Activated CD4-positive, alpha-beta memory T cell treated with anti-CD3 and anti-CD28 coated beads, Interleukin-2, amount 10 ng/mL, durations not matched to agents 7 days and 5 days (primary cell): Measurements from ENCODE around the gene PCSK4. TPM values are rescaled to one million over a fixed set of nuclear protein-coding genes. Genes with fewer than 3 reads are reported as not detected.
"Not testable (repeated sequence)": the region's sequence is repeated elsewhere in the genome, so short reads cannot be mapped to it uniquely, and the experiment has no call there.

ENCODE experiments used
- CTCF ChIA-PET: fragments of 350-600 bp; sonication (Branson Sonifier 250); formaldehyde crosslinking; loops from one replicate; lab custom pipeline; 2021; ENCODE audit warnings: antibody characterized with exemption, inconsistent platforms; lab: Charles Lee
- POLR2A ChIA-PET: fragments of 350-600 bp; sonication (Branson Sonifier 250); formaldehyde crosslinking; loops from one replicate; lab custom pipeline; 2021; ENCODE audit warnings: antibody characterized with exemption; lab: Charles Lee
- DNase-seq: peaks from one replicate; pipeline ENCODE4 v3.0.0-alpha.2; 2020
- H3K27ac Mint-ChIP-seq: one replicate; pipeline ENCODE4 v1.8.0; 2021; ENCODE audit warnings: mild to moderate bottlenecking, mixed read lengths
- H3K27me3 Mint-ChIP-seq: one replicate; pipeline ENCODE4 v1.8.0; 2021; ENCODE audit warnings: mixed read lengths
- H3K36me3 Mint-ChIP-seq: one replicate; pipeline ENCODE4 v1.8.0; 2021; ENCODE audit warnings: low read depth, mixed read lengths
- H3K4me1 Mint-ChIP-seq: one replicate; pipeline ENCODE4 v1.8.0; 2021; ENCODE audit warnings: mixed read lengths
- H3K4me3 Mint-ChIP-seq: one replicate; pipeline ENCODE4 v1.8.0; 2021; ENCODE audit warnings: mild to moderate bottlenecking, mixed read lengths
- H3K9me3 Mint-ChIP-seq: one replicate; pipeline ENCODE4 v1.8.0; 2021; ENCODE audit warnings: mixed read lengths
- total RNA-seq, 2 experiments: library from RNA; stranded (reverse); gene quantifications; one replicate each; pipeline ENCODE4 v1.2.3, GENCODE V29; 2021

The PCSK4 gene
- total RNA-seq = 1 to 10 TPM; 2.5 to 3.6 TPM

GRCh38 chr19:1490311-1491113, at the start of gene PCSK4:
Gene PCSK4 (minus strand): TSS chr19:1490350. CDS start chr19:1490346, 4 bp downstream.
- Mint-ChIP-seq H3K27ac (peak within 1 kb of the TSS; percentile 69), H3K4me1 (peaks cover 15% of the 10 kb centered on the region), H3K4me3 (peak within 1 kb of the TSS; percentile 82), H3K9me3 (no peaks in the 10 kb centered on the region), H3K36me3 (no peaks in the 10 kb centered on the region), H3K27me3 (peaks cover 11% of the 10 kb centered on the region)
- POLR2A ChIA-PET = interaction anchor here (0.9 to 1.7 kb wide), 3 partner anchors 17 to 115 kb away, joined by 3 to 4 read pairs (median 3); partner anchors contain the start of gene UQCR11
- CTCF ChIA-PET = interaction anchor here (0.6 to 1.0 kb wide), 8 partner anchors 12 to 297 kb away, joined by 3 to 5 read pairs (median 3); no protein-coding TSS in a partner anchor
- peak; percentile 98 for DNase-seq

GRCh38 chr19:1539749-1540148, 49.6 kb upstream of the PCSK4 start:
- H3K4me3 Mint-ChIP-seq, POLR2A ChIA-PET, H3K27ac Mint-ChIP-seq, H3K9me3 Mint-ChIP-seq, H3K36me3 Mint-ChIP-seq, DNase-seq, H3K4me1 Mint-ChIP-seq: not testable (repeated sequence)
- CTCF ChIA-PET = interaction anchor here (0.9 kb wide), 1 partner anchor 25 kb away, joined by 3 read pairs; no protein-coding TSS in a partner anchor
- H3K27me3 Mint-ChIP-seq = peaks cover 13% of the 10 kb centered on the region

- peaks cover 13% of the 10 kb centered on the region for H3K27me3 Mint-ChIP-seq
- no peaks in the 10 kb centered on the region for H3K9me3 Mint-ChIP-seq
- H3K4me3 Mint-ChIP-seq = no peak overlapping the region
- H3K27ac Mint-ChIP-seq = no peak overlapping the region
- CTCF ChIA-PET = no interaction called here
- no peaks in the 10 kb centered on the region for H3K36me3 Mint-ChIP-seq
- no peak for DNase-seq
- POLR2A ChIA-PET = no interaction called here
- no peaks in the 10 kb centered on the region for H3K4me1 Mint-ChIP-seq
These were observed 48.8 kb upstream of the PCSK4 start for GRCh38 chr19:1538978-1539377.

- H3K9me3 Mint-ChIP-seq, H3K36me3 Mint-ChIP-seq, CTCF ChIA-PET, H3K27me3 Mint-ChIP-seq, H3K27ac Mint-ChIP-seq, H3K4me1 Mint-ChIP-seq, H3K4me3 Mint-ChIP-seq, DNase-seq, POLR2A ChIA-PET: not testable (repeated sequence)
These were observed 45.5 kb upstream of the PCSK4 start for GRCh38 chr19:1535699-1536098.

GRCh38 chr19:1534972-1535371, 44.8 kb upstream of the PCSK4 start:
- CTCF ChIA-PET = no interaction called here
- POLR2A ChIA-PET = no interaction called here
- H3K9me3 Mint-ChIP-seq = no peaks in the 10 kb centered on the region

GRCh38 chr19:1533510-1534150, 43.5 kb upstream of the PCSK4 start:
- H3K9me3 Mint-ChIP-seq = no peaks in the 10 kb centered on the region
- H3K27me3 Mint-ChIP-seq = no peaks in the 10 kb centered on the region
- H3K27ac Mint-ChIP-seq = no peak overlapping the region
- no peaks in the 10 kb centered on the region for H3K36me3 Mint-ChIP-seq
- H3K4me1 Mint-ChIP-seq = no peaks in the 10 kb centered on the region
- DNase-seq = no peak
- ChIA-PET POLR2A (no interaction called here), CTCF (no interaction called here)
- no peak overlapping the region for H3K4me3 Mint-ChIP-seq

More at GRCh38 chr19:1534972-1535371, 44.8 kb upstream of the PCSK4 start:
- no peak overlapping the region for H3K4me3 Mint-ChIP-seq
- no peaks in the 10 kb centered on the region for H3K27me3 Mint-ChIP-seq
- no peaks in the 10 kb centered on the region for H3K36me3 Mint-ChIP-seq
- H3K27ac Mint-ChIP-seq = no peak overlapping the region
- DNase-seq = no peak
- H3K4me1 Mint-ChIP-seq = no peaks in the 10 kb centered on the region

GRCh38 chr19:1532003-1532402, 41.9 kb upstream of the PCSK4 start:
- no peaks in the 10 kb centered on the region for H3K36me3 Mint-ChIP-seq
- POLR2A ChIA-PET = no interaction called here

GRCh38 chr19:1531587-1531986, 41.4 kb upstream of the PCSK4 start:
- Mint-ChIP-seq H3K36me3 (no peaks in the 10 kb centered on the region), H3K9me3 (no peaks in the 10 kb centered on the region), H3K4me1 (no peaks in the 10 kb centered on the region), H3K27me3 (no peaks in the 10 kb centered on the region), H3K4me3 (no peak overlapping the region), H3K27ac (no peak overlapping the region)
- ChIA-PET POLR2A (no interaction called here), CTCF (no interaction called here)
- DNase-seq = no peak

More at GRCh38 chr19:1532003-1532402, 41.9 kb upstream of the PCSK4 start:
- CTCF ChIA-PET = no interaction called here
- no peak overlapping the region for H3K4me3 Mint-ChIP-seq
- no peak for DNase-seq
- H3K27me3 Mint-ChIP-seq = no peaks in the 10 kb centered on the region
- H3K4me1 Mint-ChIP-seq = no peaks in the 10 kb centered on the region
- no peaks in the 10 kb centered on the region for H3K9me3 Mint-ChIP-seq
- no peak overlapping the region for H3K27ac Mint-ChIP-seq

DNA sequence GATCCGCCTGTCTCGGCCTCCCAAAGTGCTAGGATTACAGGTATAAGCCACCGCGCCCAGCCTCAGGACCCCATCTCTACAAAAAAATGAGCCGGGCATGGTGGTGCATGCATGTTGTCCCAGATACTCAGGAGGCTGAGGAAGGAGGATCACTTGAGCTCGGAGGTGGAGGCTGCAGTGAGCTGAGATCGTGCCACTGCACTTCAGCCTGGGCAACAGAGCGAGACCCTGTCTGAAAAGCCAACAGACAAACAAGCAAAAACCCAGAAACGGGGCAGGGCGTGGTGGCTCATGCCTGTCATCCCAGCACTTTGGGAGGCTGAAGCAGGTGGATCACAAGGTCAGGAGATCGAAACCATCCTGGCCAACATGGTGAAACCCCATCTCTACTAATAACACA, 40.7 kb upstream of the PCSK4 start:
- H3K27me3 Mint-ChIP-seq, H3K4me1 Mint-ChIP-seq, H3K27ac Mint-ChIP-seq, CTCF ChIA-PET, POLR2A ChIA-PET, H3K9me3 Mint-ChIP-seq, H3K36me3 Mint-ChIP-seq, DNase-seq, H3K4me3 Mint-ChIP-seq: not testable (repeated sequence)

DNA sequence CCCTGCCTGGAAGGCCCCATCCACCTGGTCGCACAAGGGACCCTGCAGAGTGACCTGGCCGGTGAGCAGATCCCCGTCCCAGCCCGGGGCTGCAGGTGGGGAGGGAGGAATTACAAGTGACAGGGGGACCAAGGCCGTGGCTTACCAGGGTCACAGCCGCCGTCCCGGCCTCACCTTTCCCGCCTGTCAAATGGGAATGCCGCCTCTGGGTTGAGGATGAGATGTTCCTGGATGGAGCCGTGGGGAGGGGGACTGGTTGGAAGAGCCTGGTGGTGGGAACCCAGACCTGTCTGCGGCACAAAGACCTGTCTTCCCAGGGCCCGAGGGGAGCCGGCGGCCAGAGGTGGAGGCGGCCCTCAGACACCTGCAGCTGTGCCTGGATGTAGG, 39.3 kb upstream of the PCSK4 start:
- H3K27ac Mint-ChIP-seq = no peak overlapping the region
- H3K27me3 Mint-ChIP-seq = peaks cover 15% of the 10 kb centered on the region
- H3K9me3 Mint-ChIP-seq = no peaks in the 10 kb centered on the region
- DNase-seq = no peak
- POLR2A ChIA-PET = no interaction called here
- peaks cover 2% of the 10 kb centered on the region for H3K36me3 Mint-ChIP-seq
- CTCF ChIA-PET = no interaction called here
- H3K4me1 Mint-ChIP-seq = peaks cover 3% of the 10 kb centered on the region
- H3K4me3 Mint-ChIP-seq = no peak overlapping the region

- no peak overlapping the region for H3K27ac Mint-ChIP-seq
- peaks cover 4% of the 10 kb centered on the region for H3K4me1 Mint-ChIP-seq
- H3K36me3 Mint-ChIP-seq = peaks cover 3% of the 10 kb centered on the region
- no peak for DNase-seq
- H3K9me3 Mint-ChIP-seq = no peaks in the 10 kb centered on the region
- ChIA-PET CTCF (no interaction called here), POLR2A (no interaction called here)
- peaks cover 17% of the 10 kb centered on the region for H3K27me3 Mint-ChIP-seq
- H3K4me3 Mint-ChIP-seq = no peak overlapping the region
These were observed 38.7 kb upstream of the PCSK4 start for GRCh38 chr19:1528596-1529429.

- Mint-ChIP-seq H3K27me3 (peaks cover 24% of the 10 kb centered on the region), H3K9me3 (no peaks in the 10 kb centered on the region), H3K4me1 (peaks cover 4% of the 10 kb centered on the region), H3K27ac (no peak overlapping the region), H3K36me3 (peaks cover 3% of the 10 kb centered on the region), H3K4me3 (no peak overlapping the region)
- ChIA-PET CTCF (no interaction called here), POLR2A (no interaction called here)
- no peak for DNase-seq
These were observed 37.6 kb upstream of the PCSK4 start for GRCh38 chr19:1527650-1528309.
